ENCODE results near the gene SMYD2. TPM values are rescaled to one million over a fixed set of nuclear protein-coding genes. Genes with fewer than 3 reads are reported as not detected.

Gene SMYD2
- total and polyA plus RNA-seq, 3 donors from 2014 or later = 73.9 to 89.4 (median 75.5) TPM

DNA sequence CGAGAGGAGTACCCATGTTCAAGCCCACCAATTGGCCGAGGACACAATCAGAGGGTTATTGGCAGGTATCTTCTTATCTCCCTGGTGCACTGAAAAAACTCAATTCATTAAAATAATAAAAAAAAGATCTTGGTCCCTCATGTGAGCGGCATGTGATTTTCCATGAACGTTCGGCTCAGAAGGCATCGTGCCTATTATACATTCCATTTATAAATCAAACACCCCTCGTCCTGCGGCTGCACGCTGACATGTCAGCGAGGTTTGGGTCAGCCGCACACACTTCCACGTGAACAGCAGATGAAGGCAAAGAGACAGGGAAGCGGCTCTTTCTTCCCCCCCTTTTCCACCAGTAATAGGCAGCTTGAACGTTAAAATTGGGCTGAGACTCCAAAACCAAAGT is 31.3 kb upstream of the SMYD2 start:
- DNase-seq = no peak
- Histone ChIP-seq H3K9me3 (no peaks in the 10 kb centered on the region), H3K36me3 (ENCODE audit: low read depth, missing control alignments) (no peaks in the 10 kb centered on the region), H3K4me3 (no peak overlapping the region), H3K27me3 (no peaks in the 10 kb centered on the region), H3K4me1 (no peaks in the 10 kb centered on the region), H3K27ac (no peak overlapping the region)
- 93 to 96% methylated on average over 14 of the region's 14 CpGs for WGBS, 2 donors
- no peak for TF ChIP-seq CTCF (IDR thresholded peaks at IDR 0.05)
- no peak for TF ChIP-seq POLR2A (IDR thresholded peaks at IDR 0.05)
- intact Hi-C loops (cut with DNase I; ENCODE audit: low total_unique reads) = no loop called here

DNA sequence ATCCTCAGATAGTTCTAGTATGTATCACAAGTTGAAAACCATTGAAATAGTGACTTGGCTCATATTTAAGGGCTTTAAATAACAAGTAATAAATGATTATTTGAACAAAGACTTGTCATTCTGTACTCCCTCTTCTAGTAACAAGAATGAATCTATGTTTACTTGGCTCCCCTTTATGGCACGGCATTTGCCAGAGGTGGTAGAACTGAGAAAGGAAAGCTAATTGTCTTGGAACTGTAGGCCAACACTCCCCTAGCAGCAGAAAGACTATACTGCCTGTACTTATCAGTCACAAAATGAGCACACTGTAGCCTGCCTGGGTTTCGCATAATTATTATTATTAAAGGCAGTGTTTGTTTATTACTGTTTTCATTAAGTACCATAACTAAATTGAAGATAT is 29.6 kb upstream of the SMYD2 start:
- intact Hi-C loops (cut with DNase I; ENCODE audit: low total_unique reads) = no loop called here
- H3K27me3 ChIP-seq = no peaks in the 10 kb centered on the region
- TF ChIP-seq CTCF (IDR thresholded peaks at IDR 0.05) = no peak
- TF ChIP-seq POLR2A (IDR thresholded peaks at IDR 0.05) = no peak
- no peak overlapping the region for H3K4me3 ChIP-seq
- no peaks in the 10 kb centered on the region for H3K36me3 ChIP-seq (ENCODE audit: low read depth, missing control alignments)
- 55 to 72% methylated on average over 2 of the region's 2 CpGs for WGBS, 2 donors
- no peak for DNase-seq
- H3K27ac ChIP-seq = no peak overlapping the region
- no peaks in the 10 kb centered on the region for H3K9me3 ChIP-seq
- H3K4me1 ChIP-seq = no peaks in the 10 kb centered on the region

GRCh38 chr1:214255509-214255908 is 25.4 kb upstream of the SMYD2 start:
- WGBS, 2 donors = 90 to 94% methylated on average over 2 of the region's 2 CpGs
- no peaks in the 10 kb centered on the region for H3K27me3 ChIP-seq
- no peaks in the 10 kb centered on the region for H3K36me3 ChIP-seq (ENCODE audit: low read depth, missing control alignments)
- no peaks in the 10 kb centered on the region for H3K9me3 ChIP-seq
- no peak for TF ChIP-seq CTCF (IDR thresholded peaks at IDR 0.05)
- TF ChIP-seq POLR2A (IDR thresholded peaks at IDR 0.05) = no peak
- H3K4me3 ChIP-seq = no peak overlapping the region
- intact Hi-C loops (cut with DNase I; ENCODE audit: low total_unique reads) = no loop called here
- no peak overlapping the region for H3K27ac ChIP-seq
- H3K4me1 ChIP-seq = no peaks in the 10 kb centered on the region
- no peak for DNase-seq

DNA sequence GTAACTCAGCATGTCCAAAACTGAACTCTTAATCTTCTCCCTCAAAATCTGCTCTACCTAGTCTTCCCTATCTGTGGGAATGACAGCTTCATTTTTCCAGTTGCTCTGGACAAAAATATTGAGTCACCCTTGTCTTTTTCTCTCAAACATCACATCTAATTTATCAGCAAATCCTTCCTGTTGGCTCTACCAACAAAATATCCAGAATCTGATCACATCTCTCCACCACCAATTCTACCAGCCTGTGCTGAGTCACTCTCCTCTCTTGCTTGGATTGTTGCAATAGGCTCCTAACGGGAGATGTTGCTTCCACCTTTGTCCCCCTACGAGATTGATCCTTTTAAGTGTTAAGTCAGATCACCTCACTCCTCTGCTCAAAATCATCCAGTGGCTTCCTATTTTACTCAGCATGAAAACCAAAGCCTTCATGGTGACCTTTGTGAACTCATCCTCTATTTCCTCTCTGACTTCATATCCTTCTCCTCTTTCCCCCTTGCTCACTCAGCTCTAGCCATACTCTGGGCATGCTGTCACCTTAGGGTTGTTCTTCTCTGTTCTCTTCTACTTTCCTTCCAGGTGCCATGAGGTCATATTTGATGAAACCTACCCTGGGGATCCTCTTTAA is 21.5 kb upstream of the SMYD2 start:
- no peak overlapping the region for H3K27ac ChIP-seq
- intact Hi-C loops (cut with DNase I; ENCODE audit: low total_unique reads) = no loop called here
- no peaks in the 10 kb centered on the region for H3K27me3 ChIP-seq
- H3K4me3 ChIP-seq = no peak overlapping the region
- peaks cover 4% of the 10 kb centered on the region for H3K4me1 ChIP-seq
- TF ChIP-seq CTCF (IDR thresholded peaks at IDR 0.05) (no peak), POLR2A (IDR thresholded peaks at IDR 0.05) (no peak)
- no peaks in the 10 kb centered on the region for H3K9me3 ChIP-seq
- WGBS, 2 donors = 78 to 88% methylated on average over 2 of the region's 2 CpGs
- DNase-seq = no peak
- no peaks in the 10 kb centered on the region for H3K36me3 ChIP-seq (ENCODE audit: low read depth, missing control alignments)

DNA sequence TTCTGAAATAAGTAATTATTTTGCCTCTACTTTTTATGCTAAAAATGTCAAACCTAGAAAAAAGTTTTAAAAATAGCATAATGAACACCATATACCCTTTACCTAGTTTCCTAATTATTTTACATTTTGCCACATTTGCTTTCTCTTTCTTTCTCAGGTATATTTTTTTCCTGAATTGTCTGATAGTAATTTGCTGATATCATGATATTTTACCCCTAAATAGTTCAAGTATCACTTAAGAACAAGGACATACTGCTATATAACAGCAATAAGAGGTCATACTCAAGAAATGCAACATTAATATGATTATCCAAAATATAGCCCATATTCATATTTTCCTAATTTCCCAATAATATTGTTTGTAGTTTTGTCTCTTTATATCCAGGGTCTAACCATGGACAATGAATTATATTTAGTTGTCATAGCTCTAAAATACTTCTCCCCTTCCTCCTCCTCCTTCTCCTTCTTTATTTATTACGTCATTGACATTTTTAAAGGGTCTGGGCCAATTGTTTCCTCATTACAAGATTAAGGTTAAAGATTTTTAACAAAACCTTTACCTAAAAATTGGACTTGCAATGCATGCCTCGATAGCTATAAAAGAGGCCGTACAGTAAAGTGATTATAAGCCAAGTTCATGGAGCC is 20.3 kb upstream of the SMYD2 start:
- Histone ChIP-seq H3K4me3 (no peak overlapping the region), H3K36me3 (ENCODE audit: low read depth, missing control alignments) (no peaks in the 10 kb centered on the region), H3K27ac (no peak overlapping the region), H3K9me3 (no peaks in the 10 kb centered on the region), H3K4me1 (peaks cover 4% of the 10 kb centered on the region), H3K27me3 (no peaks in the 10 kb centered on the region)
- 71 to 75% methylated on average over 3 of the region's 3 CpGs for WGBS, 2 donors
- DNase-seq = no peak
- TF ChIP-seq POLR2A (IDR thresholded peaks at IDR 0.05) (no peak), CTCF (IDR thresholded peaks at IDR 0.05) (no peak)
- intact Hi-C loops (cut with DNase I; ENCODE audit: low total_unique reads) = loop anchor here (5.0 kb wide), 1 partner anchor 67 kb away; no protein-coding TSS in a partner anchor

Measured in testis (tissue), 3 donors.